MCF 10A (cell line): ENCODE results near the gene CENPV. TPM values are rescaled to one million over a fixed set of nuclear protein-coding genes. Genes with fewer than 3 reads are reported as not detected.

Source experiments
- BruUV-seq: library from RNA; stranded (reverse); fragments of 400-500 nt; replicated peaks from 2 replicates; lab custom pipeline; 2021; lab: Mats Ljungman, UMichigan
- CTCF ChIA-PET: fragments of 300-600 bp; sonication (Branson Sonifier 250); formaldehyde crosslinking; extraction: SDS; loops from one replicate; lab custom pipeline; 2021; ENCODE audit warnings: antibody characterized with exemption, inconsistent platforms; lab: Yijun Ruan, JAX
- POLR2A ChIA-PET: fragments of 300-600, 350-650 bp; sonication (Branson Sonifier 250); formaldehyde crosslinking; extraction: SDS; loops from one replicate; lab custom pipeline; 2020; ENCODE audit warnings: antibody characterized with exemption, inconsistent platforms; lab: Yijun Ruan, JAX
- DNase-seq: peaks from one replicate; pipeline ENCODE4 v3.0.0-alpha.2; 2018; ENCODE audit not compliant: unreplicated experiment
- H3K27ac Mint-ChIP-seq: one replicate; pipeline ENCODE4 v1.8.0; 2022; ENCODE audit warnings: mild to moderate bottlenecking, low read depth, mixed read lengths; ENCODE audit not compliant: unreplicated experiment
- H3K27me3 Mint-ChIP-seq: one replicate; pipeline ENCODE4 v1.8.0; 2022; ENCODE audit warnings: mixed read lengths; ENCODE audit not compliant: insufficient read depth, unreplicated experiment
- H3K36me3 Mint-ChIP-seq: one replicate; pipeline ENCODE4 v1.8.0; 2022; ENCODE audit warnings: mild to moderate bottlenecking, moderate library complexity, mixed read lengths; ENCODE audit not compliant: insufficient read depth, unreplicated experiment
- H3K4me1 Mint-ChIP-seq: one replicate; pipeline ENCODE4 v1.8.0; 2022; ENCODE audit warnings: mixed read lengths; ENCODE audit not compliant: insufficient read depth, unreplicated experiment
- H3K4me3 Mint-ChIP-seq: one replicate; pipeline ENCODE4 v1.8.0; 2022; ENCODE audit warnings: mild to moderate bottlenecking, moderate library complexity, mixed read lengths; ENCODE audit not compliant: unreplicated experiment
- H3K9me3 Mint-ChIP-seq: one replicate; pipeline ENCODE4 v1.8.0; 2022; ENCODE audit warnings: mixed read lengths; ENCODE audit not compliant: unreplicated experiment
- intact Hi-C: fragments of 100-400 bp; cut with micrococcal nuclease; formaldehyde crosslinking; loops from 2 replicates; pipeline ENCODE4 v1.14.1; 2022
- total RNA-seq: library from RNA; stranded (reverse); gene quantifications from 2 replicates; pipeline ENCODE4 v1.2.3, GENCODE V29; 2022
- TF ChIP-seq, protein P1 (sequence below): fragments of 200-600 bp; IDR thresholded peaks from one replicate; pipeline ENCODE4 v1.8.0; 2022; ENCODE audit warnings: antibody characterized with exemption, mild to moderate bottlenecking; ENCODE audit not compliant: unreplicated experiment

The CENPV gene
- total RNA-seq, 1 experiment from 2014 or later = 22.4 TPM

DNA sequence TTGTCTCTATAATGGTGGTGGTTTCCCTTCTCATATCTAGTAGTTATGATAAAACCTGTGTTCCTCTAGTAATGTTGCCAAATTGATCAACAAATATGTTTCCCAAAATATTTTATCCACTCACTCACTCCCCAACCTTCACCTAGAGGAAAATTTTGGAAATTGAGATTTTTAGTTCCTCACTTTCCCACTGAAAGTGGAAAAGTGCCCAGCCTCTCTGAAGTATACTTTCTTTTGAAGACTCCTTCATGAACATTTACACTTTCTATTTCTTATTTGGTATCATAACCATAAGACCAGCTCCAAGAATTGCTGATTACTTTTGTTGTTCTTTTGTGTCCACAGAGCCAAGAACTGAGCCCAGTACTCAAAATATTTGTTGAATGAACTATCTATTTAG lies 5.1 kb upstream of the CENPV start:
- Mint-ChIP-seq H3K4me1 (no peaks in the 10 kb centered on the region), H3K9me3 (no peaks in the 10 kb centered on the region), H3K36me3 (no peaks in the 10 kb centered on the region), H3K27ac (no peak overlapping the region), H3K27me3 (no peaks in the 10 kb centered on the region), H3K4me3 (no peak overlapping the region)
- intact Hi-C loops = no loop called here
- ChIA-PET POLR2A (interaction anchor here (1.8 kb wide), 1 partner anchor 22 kb away, joined by 5 read pairs; the partner anchor contains the start of gene UBB), CTCF (interaction anchor here (0.6 to 2.9 kb wide), 2 partner anchors 23 to 163 kb away, joined by 3 to 11 read pairs; no protein-coding TSS in a partner anchor)
- DNase-seq = no peak
- TF ChIP-seq, protein P1, sequence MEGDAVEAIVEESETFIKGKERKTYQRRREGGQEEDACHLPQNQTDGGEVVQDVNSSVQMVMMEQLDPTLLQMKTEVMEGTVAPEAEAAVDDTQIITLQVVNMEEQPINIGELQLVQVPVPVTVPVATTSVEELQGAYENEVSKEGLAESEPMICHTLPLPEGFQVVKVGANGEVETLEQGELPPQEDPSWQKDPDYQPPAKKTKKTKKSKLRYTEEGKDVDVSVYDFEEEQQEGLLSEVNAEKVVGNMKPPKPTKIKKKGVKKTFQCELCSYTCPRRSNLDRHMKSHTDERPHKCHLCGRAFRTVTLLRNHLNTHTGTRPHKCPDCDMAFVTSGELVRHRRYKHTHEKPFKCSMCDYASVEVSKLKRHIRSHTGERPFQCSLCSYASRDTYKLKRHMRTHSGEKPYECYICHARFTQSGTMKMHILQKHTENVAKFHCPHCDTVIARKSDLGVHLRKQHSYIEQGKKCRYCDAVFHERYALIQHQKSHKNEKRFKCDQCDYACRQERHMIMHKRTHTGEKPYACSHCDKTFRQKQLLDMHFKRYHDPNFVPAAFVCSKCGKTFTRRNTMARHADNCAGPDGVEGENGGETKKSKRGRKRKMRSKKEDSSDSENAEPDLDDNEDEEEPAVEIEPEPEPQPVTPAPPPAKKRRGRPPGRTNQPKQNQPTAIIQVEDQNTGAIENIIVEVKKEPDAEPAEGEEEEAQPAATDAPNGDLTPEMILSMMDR = no peak
- BruUV-seq = no TSS peak

DNA sequence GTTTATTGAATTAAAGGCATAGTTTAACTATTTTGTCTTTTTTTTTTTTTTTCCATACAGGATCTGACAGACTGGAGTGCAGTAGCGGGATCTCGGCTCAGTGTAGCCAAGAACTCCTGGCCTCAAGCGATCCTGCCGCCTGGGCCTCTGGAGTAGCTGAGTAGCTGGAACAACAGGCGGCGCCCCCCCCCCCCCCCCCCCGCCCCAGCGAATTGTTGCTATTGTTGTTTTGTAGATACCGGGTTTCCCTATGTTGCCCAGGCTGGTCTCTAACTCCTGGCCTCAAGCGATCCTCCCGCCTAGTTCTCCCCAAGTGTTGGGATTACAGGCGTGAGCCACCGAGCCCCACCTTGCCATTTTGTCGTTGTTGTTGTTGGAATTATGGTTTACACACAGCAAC lies 1.3 kb upstream of the CENPV start:
- Mint-ChIP-seq H3K4me3 (peak overlapping the region; percentile 69), H3K9me3 (no peaks in the 10 kb centered on the region), H3K27ac (no peak overlapping the region), H3K27me3 (no peaks in the 10 kb centered on the region), H3K4me1 (peaks cover 4% of the 10 kb centered on the region), H3K36me3 (no peaks in the 10 kb centered on the region)
- TF ChIP-seq, protein P1 = no peak
- no peak for DNase-seq
- CTCF ChIA-PET = interaction anchor here (1.0 to 7.7 kb wide), 3 partner anchors 10 to 47 kb away, joined by 3 to 80 read pairs (median 4); no protein-coding TSS in a partner anchor
- intact Hi-C loops = no loop called here
- BruUV-seq = no TSS peak
- POLR2A ChIA-PET = interaction anchor here (1.5 to 3.9 kb wide), 2 partner anchors 84 to 85 kb away, joined by 4 to 39 read pairs; no protein-coding TSS in a partner anchor

DNA sequence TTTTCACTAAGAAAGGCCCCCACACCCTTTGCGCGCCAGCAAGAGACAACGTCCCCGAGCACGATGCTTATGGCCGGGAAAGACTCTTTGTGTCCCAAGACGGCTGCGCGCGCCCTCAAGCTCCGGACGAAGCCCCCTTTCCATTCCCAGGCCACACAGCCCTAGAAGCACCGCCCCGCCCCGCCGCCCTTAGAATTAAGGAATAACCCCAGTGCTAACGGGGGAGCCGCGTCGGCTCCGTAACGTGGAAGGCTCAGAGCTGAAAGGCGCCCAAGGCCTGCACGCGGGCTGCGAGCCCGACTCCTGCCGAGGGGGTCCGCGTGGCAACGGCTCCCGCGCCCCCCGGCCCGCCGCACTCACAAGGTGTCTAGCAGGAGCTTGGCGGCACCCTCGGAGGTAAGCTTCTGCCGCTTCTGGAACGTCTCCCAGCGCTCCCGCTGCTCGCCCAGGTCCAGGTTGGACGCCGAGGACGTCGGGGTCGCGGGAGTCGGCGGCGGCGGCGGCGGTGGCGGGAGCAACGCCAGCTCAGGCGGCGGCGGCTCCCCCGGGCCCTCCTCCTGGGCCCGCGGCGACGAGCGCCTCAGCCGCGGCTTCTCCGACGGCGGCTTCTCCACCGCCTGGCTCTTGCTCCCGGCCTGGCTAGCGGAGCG lies 477 bp downstream of the CENPV start:
- Mint-ChIP-seq H3K4me1 (peaks cover 4% of the 10 kb centered on the region), H3K9me3 (no peaks in the 10 kb centered on the region), H3K36me3 (peaks cover 7% of the 10 kb centered on the region), H3K27me3 (no peaks in the 10 kb centered on the region), H3K27ac (peak overlapping the region; percentile 43), H3K4me3 (peak overlapping the region; percentile 81)
- BruUV-seq = no TSS peak
- TF ChIP-seq, protein P1 = no peak
- ChIA-PET CTCF (interaction anchor here (0.6 to 7.7 kb wide), 4 partner anchors 12 to 166 kb away, joined by 4 to 80 read pairs (median 4); no protein-coding TSS in a partner anchor), POLR2A (interaction anchor here (0.7 to 4.3 kb wide), 16 partner anchors 9 to 135 kb away, joined by 3 to 39 read pairs (median 4); partner anchors contain the start of genes PIGL and UBB)
- peak; percentile 27 for DNase-seq
- intact Hi-C loops = no loop called here

DNA sequence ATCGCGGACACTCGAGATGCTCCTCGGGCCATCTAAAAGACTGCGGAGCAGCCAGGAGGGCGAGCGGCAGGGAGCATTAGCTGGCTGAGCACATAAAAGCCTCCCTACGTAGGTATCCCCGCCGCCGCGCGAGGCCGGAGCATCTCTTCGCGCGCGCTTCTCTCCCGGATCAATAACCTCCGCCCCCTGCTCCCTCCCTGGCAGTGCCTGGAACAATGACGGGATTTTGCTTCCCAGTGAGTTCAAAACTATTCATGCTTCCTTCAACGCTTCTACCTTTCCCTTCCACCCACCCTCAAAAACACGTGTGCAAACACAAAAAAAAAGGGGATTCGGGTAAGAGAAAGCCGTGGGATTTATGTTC lies 984 bp downstream of the CENPV start:
- Mint-ChIP-seq H3K27ac (peak overlapping the region; percentile 43), H3K4me3 (peak overlapping the region; percentile 81), H3K27me3 (no peaks in the 10 kb centered on the region), H3K9me3 (no peaks in the 10 kb centered on the region), H3K36me3 (peaks cover 12% of the 10 kb centered on the region), H3K4me1 (peaks cover 4% of the 10 kb centered on the region)
- peak; percentile 20 for DNase-seq
- TF ChIP-seq, protein P1 = no peak
- POLR2A ChIA-PET = interaction anchor here (0.6 to 4.3 kb wide), 14 partner anchors 9 to 135 kb away, joined by 3 to 39 read pairs (median 6); partner anchors contain the start of genes PIGL and UBB
- CTCF ChIA-PET = interaction anchor here (0.7 to 7.7 kb wide), 3 partner anchors 12 to 88 kb away, joined by 3 to 80 read pairs (median 5); no protein-coding TSS in a partner anchor
- no TSS peak for BruUV-seq
- intact Hi-C loops = no loop called here
